HG03460 (cell line): ENCODE measurements around the gene EID1.

Experiments used
- ATAC-seq: cut with Tn5 transposase; IDR thresholded peaks from one replicate; pipeline ENCODE4 v1.9.1; 2021; ENCODE audit not compliant: unreplicated experiment

The EID1 gene

DNA sequence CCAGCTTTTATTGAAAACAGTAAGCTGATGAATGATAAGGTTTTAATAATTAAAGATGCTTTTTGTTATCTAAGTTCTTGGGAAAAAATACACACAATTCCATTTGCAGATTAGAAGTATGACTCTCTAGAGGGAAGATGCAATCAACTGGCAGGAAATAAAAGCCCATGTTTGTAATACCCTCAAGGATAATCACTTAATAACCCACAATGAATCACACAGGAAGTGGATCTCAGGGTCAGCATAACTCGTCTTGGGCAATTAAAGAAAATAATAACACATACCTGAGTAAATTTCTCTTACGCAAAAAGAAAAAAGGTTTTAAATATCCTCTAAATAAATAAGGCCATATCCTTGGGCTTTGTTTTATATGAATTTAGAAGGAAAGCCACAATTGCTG lies 9.4 kb upstream of the EID1 start:
- ATAC-seq, result no peak

- no peak for ATAC-seq
Measured at GRCh38 chr15:48869966-48870365, 8.0 kb upstream of the EID1 start.

DNA sequence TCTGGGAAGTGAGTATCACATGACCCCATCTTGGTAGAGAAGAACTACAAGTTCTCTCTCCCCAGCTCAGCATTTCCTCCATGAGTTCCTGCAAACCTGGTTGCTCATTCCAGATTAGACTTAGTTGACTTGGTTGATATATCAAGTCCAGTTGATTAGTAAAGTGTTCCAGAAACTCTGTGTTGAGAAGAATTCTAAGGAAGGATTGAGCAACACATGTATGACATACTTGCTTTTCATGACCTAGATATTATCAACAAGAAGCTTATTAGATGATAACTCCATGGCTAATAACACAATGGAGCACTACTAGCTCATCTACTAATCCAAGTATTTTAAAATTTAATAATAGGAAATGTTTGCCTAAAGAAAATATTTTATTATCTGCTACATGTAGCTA lies 6.4 kb upstream of the EID1 start:
- ATAC-seq, result no peak

- no peak for ATAC-seq
Measured at GRCh38 chr15:48872632-48873031, 5.3 kb upstream of the EID1 start.

GRCh38 chr15:48875241-48875960 lies 2.5 kb upstream of the EID1 start:
- no peak for ATAC-seq

- ATAC-seq, result no peak
Measured at GRCh38 chr15:48876057-48876456, 1.9 kb upstream of the EID1 start.

DNA sequence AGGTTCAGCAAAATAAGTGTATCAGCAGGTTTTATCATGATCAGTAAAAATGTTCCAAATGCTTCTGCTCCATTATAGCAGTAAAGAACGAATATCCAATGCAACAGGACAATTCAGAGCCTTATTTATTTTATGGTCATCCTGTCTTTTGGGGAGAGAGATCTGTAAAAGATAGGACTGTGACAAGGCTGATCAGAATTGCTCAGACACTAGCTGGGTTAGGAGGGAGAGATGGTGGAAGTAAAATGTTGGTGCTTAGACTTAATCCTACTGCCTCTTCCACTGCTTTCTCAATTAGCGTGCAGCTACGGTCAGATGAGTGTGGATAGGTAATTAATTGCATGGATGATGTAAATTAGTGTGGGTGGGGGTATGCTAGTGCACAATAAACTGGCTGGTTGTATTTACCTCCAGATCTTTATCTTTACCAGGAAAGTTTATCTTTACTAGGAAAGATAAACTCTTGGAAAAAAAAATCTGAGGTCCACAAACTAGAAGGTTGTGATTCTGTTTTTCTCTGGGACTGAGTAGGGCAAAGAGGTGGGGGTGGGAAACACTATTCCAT lies 2.2 kb downstream of the EID1 start:
- no peak for ATAC-seq

DNA sequence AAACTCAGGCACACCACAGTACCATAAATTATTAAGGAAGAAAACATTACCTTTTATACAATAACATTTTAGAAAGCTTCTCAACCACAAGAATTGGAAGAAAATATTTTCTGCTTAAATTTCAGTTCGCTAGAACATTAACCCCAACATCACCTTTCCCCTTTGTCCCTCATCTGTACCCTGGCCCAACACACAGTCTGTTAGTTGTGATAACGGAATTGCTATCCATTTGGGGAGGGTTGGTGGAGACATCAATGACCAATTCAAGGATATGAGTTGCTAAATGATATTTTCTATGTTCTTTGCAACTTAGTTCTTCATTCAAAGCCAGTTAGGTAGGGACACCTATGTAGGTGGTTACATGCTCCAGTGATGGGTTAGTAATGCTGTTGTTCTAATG lies 5.8 kb downstream of the EID1 start:
- ATAC-seq, result no peak

DNA sequence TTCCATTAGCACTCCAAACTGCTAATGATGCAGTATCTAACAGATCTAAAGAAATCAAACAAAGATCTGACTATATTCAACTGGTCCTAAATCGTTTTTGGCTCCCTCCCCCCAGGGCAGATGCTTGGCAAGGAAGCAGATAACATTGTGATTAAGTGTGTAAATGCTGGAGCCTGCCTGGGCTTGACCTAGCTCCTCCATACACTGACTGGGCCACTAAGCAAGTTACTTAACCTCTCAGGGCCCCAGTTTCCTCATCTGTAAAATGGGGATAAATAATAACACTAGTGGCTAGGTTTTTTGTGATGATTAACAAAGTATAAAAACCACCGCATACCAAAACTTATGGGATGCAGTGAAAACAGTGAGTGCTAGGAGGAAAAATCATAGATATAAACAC lies 9.2 kb downstream of the EID1 start:
- no peak for ATAC-seq

DNA sequence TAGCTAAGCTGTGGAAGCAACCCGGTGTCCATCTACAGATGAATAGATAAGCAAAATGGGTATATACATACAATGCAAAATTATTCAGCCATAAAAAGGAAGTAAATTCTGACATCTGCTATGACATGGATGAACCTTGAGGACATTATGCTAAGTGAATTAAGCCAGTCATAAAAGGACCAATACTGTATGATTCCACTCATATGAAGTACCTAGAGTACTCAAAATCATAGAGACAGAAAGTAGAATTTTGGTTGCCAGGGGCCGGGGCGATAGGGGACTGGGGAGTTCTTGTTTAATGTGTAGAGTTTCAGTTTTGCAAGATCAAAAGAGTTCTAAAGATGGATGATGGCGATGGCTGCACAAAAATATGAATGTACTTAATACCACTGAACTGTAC lies 10.3 kb downstream of the EID1 start:
- ATAC-seq, result no peak

DNA sequence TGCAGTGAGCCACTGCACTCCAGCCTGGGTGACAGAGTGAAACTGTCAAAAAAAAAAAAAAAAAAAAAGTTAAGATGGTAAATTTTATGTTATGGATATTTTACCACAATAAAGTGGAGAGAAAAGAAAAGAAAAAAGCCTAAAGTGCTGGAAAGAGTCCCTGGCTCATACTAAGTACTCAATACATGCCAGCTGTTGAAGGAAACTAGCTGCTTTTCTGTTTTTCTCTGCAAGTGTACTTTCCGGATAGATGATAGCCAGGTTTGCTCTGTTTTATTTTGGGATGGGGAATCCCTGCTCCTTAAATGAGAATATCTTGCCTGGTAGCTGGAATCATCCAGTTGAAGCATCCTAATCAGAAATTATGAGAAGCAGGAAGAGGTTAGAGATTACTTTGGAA lies 10.9 kb downstream of the EID1 start:
- no peak for ATAC-seq

- no peak for ATAC-seq
Measured at GRCh38 chr15:48889925-48890324, 12.0 kb downstream of the EID1 start.

DNA sequence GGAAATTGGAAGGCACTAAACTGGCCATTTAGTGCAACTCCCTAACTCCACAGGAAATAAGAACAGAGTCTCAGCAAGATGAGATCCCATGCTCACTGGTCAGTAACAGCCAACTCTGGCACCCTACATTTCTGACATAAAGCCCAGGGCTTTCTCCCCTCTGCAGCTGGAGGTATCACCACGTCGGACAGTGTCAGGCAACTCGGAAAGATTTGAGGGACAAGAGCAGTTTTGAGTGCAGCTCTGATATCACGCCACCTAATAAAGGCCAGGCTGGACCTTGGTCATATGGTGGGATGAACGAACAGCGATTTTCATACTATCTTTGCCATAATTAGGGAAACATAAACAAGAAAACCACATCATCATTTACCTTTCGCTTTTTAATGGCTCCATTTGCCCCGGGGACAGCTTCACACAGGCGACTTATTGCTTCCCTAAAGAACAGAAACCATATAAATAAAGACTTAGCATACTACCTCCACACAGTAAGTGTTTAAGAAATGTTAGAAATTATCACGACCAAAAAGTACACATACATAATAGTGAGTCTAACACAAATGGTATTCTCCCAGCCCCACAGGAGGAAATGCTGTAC lies 12.5 kb downstream of the EID1 start:
- no peak for ATAC-seq

- ATAC-seq, result no peak
Measured at GRCh38 chr15:48891232-48891765, 13.4 kb downstream of the EID1 start.

GRCh38 chr15:48893311-48893710 lies 15.4 kb downstream of the EID1 start:
- ATAC-seq, result no peak

DNA sequence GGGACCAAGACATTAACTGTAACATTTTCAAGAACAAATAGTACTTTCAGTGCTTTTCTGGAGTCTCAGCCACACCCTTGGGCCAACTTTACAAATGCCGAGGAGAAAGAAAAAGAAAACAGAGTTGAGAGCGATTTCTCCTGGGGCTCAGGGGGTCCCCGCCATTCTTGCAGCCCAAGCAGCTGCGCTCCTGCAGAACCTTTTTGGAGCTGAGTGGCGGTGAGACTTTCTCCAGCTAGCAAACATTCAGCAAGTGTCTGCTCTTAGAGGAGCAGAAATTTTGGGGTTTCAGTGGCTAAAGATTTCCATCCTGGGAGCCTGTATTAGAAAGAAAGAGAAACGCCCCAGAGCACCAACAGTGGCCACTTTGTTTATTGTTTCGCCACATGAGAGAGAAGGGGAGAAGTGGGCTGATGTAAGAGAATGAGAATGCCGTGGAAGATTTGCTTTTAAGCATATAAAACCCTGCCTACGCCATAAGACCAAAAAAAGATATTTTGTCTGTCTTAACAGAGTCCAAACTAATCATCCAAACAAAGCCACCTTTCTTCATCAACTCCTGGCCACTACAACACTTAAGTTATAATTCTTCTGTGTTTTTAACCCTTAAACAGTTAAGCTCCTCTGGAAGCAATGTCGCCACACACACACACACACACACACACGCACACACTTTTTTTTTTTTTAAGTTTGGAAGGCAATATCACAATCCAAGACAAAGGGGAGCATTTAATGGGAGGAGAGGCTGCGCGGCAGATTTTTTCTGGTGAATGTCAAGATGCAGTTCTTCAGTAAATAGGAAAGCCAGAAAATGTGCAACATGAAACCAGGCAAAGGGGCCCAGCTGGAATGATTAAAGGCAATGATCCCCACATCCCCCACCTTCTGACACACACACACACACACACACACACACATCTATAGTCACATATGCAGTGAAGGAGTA lies 19.2 kb downstream of the EID1 start:
- ATAC-seq, result no peak

DNA sequence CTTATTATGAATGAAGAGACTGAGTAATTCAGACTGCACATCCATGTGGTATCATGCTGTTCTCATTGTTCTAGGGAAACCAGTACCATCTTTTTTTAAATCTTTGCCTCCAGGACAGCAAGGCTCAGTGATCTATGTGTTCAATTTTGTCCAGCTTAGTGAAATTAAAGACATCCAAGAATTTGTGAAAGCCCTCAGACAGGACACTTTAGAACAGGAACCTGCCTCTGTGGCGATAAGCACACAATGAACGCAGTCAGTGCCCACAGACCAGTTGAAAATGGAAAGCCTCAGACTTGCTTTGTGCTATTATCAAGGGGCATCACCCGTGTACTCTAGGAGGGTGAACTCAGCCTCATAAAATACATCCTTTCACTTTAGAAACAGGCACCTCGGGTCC lies 20.1 kb downstream of the EID1 start:
- ATAC-seq, result no peak

DNA sequence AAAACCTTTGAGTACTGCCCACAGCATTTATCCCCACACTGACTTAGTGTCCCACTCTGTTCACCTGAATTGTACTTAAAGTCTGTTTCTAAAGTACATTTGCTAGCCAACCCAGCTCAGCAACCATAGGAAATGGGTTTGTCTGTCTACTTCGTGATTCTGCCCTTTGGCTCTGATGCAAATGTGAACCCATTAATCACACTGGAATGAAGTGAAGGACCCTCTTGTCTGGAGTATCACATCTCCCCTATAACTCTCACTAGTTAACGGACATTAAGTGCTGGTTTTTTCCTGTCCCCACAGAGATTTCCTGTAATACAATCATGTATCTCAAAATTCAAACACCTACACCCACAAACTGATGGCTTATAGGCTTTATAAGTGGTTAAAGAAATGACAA lies 20.5 kb downstream of the EID1 start:
- ATAC-seq, result no peak

DNA sequence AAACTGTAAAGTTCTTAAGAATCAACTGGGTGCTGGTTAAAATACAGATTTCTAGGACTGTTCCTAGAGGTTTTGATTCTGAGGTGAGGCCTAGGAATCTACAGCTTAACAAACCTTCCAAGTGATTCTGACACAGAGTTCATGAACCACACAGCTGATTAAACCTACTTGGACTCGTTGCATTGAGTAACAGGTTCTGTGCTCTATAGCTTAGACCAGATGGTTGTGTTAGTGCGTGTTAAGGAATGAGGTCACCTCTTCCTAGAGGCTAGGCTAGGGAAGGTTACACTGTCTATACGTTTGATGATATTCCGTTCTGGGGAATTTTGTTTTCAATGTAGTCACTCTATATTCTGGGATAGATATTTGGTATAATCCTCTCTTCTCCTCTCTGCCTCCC lies 21.9 kb downstream of the EID1 start:
- no peak for ATAC-seq

DNA sequence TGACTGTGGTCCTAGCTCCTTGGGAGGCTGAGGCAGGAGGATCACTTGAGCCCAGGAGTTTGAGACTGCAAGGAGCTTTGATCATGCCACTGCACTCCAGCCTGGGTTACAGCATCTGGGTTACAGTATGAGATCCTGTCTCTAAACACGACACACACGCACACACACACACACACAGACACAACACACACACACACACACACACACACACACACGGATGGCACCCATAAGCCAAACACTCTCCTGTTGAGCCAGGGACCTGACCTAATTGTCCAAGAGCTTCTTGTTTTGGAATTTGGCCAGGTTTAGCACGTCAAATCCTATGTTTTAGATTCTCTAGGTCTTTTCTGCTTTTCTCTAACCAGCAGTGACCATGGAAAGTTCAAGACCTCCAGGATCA lies 26.8 kb downstream of the EID1 start:
- ATAC-seq, result no peak

DNA sequence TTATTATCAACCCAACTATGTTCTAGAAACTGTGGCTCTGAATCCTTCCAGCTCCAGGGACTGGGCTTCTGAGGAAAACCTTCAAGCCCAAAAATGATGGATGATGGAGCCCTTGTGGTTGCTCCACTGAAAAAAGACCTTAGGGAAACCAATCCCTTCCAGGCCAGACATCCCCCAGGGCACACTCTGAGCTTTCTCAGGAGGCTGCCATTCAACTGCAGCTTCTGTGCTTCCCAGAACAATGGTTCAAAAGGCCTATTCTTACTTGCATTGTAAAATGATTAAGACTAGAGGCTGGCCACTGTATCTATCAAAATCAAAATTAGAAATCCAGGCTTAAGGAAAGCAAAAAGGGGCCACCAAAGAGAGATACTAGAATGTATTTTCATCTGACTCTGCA lies 27.3 kb downstream of the EID1 start:
- ATAC-seq, result no peak
